ENCODE measurements around the gene QSER1. TPM values are rescaled to one million over a fixed set of nuclear protein-coding genes. Genes with fewer than 3 reads are reported as not detected.

The QSER1 gene
- total RNA-seq, 1 donor from 2014 or later = 15.1 TPM

GRCh38 chr11:32939046-32939445 is 46.4 kb downstream of the QSER1 start:
- intact Hi-C loops (cut with micrococcal nuclease) = no loop called here
- TF ChIP-seq, protein P1, sequence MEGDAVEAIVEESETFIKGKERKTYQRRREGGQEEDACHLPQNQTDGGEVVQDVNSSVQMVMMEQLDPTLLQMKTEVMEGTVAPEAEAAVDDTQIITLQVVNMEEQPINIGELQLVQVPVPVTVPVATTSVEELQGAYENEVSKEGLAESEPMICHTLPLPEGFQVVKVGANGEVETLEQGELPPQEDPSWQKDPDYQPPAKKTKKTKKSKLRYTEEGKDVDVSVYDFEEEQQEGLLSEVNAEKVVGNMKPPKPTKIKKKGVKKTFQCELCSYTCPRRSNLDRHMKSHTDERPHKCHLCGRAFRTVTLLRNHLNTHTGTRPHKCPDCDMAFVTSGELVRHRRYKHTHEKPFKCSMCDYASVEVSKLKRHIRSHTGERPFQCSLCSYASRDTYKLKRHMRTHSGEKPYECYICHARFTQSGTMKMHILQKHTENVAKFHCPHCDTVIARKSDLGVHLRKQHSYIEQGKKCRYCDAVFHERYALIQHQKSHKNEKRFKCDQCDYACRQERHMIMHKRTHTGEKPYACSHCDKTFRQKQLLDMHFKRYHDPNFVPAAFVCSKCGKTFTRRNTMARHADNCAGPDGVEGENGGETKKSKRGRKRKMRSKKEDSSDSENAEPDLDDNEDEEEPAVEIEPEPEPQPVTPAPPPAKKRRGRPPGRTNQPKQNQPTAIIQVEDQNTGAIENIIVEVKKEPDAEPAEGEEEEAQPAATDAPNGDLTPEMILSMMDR (IDR thresholded peaks at IDR 0.05) = no peak
- Mint-ChIP-seq H3K27me3 (no peaks in the 10 kb centered on the region), H3K27ac (peak overlapping the region; percentile 31), H3K4me1 (peaks cover 16% of the 10 kb centered on the region), H3K36me3 (ENCODE audit: low read depth) (peaks cover 58% of the 10 kb centered on the region), H3K4me3 (no peak overlapping the region), H3K9me3 (no peaks in the 10 kb centered on the region)
- ChIA-PET POLR2A (no interaction called here), CTCF (interaction anchor here (0.6 kb wide), 1 partner anchor 35 kb away, joined by 3 read pairs; no protein-coding TSS in a partner anchor)
- DNase-seq (no peak), ATAC-seq (ENCODE audit: low read depth) (no peak)

DNA sequence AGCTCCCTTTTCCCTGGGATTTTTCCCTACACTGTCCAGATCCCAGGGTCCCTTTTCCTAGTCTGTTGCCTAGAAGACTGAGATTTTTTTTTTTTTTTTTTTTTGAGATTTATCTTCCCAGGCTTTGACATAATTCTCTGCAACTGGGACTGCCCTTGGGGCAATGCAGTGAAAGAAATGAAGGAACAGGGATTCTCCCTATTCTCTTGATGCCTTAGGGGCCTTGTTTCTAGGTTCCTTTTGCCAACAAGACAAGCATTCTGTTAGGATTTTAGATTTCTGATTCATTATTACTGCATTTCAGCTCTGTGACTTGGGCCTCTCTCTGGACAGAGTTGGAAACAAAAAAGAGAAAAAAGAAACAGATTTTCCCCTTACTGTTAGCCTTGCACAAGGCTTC is 47.3 kb downstream of the QSER1 start:
- POLR2A ChIA-PET = no interaction called here
- ATAC-seq (ENCODE audit: low read depth) = no peak
- H3K4me3 Mint-ChIP-seq = no peak overlapping the region
- CTCF ChIA-PET = interaction anchor here (0.6 kb wide), 1 partner anchor 34 kb away, joined by 3 read pairs; no protein-coding TSS in a partner anchor
- TF ChIP-seq, protein P1 (IDR thresholded peaks at IDR 0.05) = no peak
- no peaks in the 10 kb centered on the region for H3K27me3 Mint-ChIP-seq
- H3K36me3 Mint-ChIP-seq (ENCODE audit: low read depth) = peaks cover 50% of the 10 kb centered on the region
- intact Hi-C loops (cut with micrococcal nuclease) = no loop called here
- no peaks in the 10 kb centered on the region for H3K9me3 Mint-ChIP-seq
- H3K4me1 Mint-ChIP-seq = peaks cover 16% of the 10 kb centered on the region
- DNase-seq = no peak
- H3K27ac Mint-ChIP-seq = no peak overlapping the region

GRCh38 chr11:32940865-32941264 is 48.3 kb downstream of the QSER1 start:
- ATAC-seq (ENCODE audit: low read depth) (no peak), DNase-seq (no peak)
- no peak overlapping the region for H3K4me3 Mint-ChIP-seq
- H3K27me3 Mint-ChIP-seq = no peaks in the 10 kb centered on the region
- peaks cover 16% of the 10 kb centered on the region for H3K4me1 Mint-ChIP-seq
- CTCF ChIA-PET = no interaction called here
- H3K36me3 Mint-ChIP-seq (ENCODE audit: low read depth) = peaks cover 47% of the 10 kb centered on the region
- POLR2A ChIA-PET = no interaction called here
- no peak overlapping the region for H3K27ac Mint-ChIP-seq
- H3K9me3 Mint-ChIP-seq = no peaks in the 10 kb centered on the region
- TF ChIP-seq, protein P1 (IDR thresholded peaks at IDR 0.05) = no peak
- intact Hi-C loops (cut with micrococcal nuclease) = no loop called here

DNA sequence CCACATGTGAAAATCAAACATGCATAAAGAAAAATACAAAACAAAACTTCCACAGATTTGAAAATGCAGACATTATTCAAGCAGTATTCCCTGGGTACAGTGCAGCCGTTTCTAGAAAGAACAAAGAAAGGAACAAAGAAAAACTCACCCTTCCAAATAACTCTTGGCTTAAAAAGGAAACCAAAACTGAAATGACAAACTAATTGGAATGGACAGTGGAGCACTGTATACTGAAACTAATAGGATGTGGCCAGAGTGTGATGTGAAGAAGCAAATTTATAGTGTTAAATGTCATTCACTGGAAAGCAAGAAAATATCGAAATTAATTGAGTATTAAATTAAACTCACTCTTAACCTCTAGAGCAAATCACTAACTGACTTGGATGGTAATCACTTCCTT is 55.4 kb downstream of the QSER1 start:
- peaks cover 6% of the 10 kb centered on the region for H3K9me3 Mint-ChIP-seq
- ChIA-PET CTCF (interaction anchor here (1.1 kb wide), 1 partner anchor 130 kb away, joined by 3 read pairs; no protein-coding TSS in a partner anchor), POLR2A (no interaction called here)
- no peaks in the 10 kb centered on the region for H3K4me1 Mint-ChIP-seq
- intact Hi-C loops (cut with micrococcal nuclease) = no loop called here
- H3K4me3 Mint-ChIP-seq = no peak overlapping the region
- H3K36me3 Mint-ChIP-seq (ENCODE audit: low read depth) = peaks cover 17% of the 10 kb centered on the region
- ATAC-seq (ENCODE audit: low read depth) = no peak
- no peak for DNase-seq
- H3K27ac Mint-ChIP-seq = no peak overlapping the region
- H3K27me3 Mint-ChIP-seq = no peaks in the 10 kb centered on the region
- TF ChIP-seq, protein P1 (IDR thresholded peaks at IDR 0.05) = no peak

DNA sequence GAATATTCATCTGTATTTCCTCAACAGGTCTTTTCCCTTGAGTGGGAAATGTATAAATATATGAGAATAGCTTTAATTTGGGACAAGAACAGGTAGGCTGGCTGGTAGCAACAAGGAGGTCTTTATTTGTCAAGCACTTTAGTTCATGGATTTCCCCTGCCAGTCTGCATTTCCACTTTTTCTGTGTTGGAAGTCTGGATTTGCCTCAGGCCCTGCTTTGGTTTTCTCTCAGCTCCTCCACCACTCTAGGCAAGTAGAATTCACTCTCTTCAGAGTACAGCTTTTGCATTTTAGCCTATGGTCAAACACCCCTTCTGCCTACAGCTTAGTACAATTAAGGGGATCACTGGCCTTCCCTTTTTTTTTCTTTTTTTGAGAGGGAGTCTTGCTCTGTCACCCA is 57.1 kb downstream of the QSER1 start:
- TF ChIP-seq, protein P1 (IDR thresholded peaks at IDR 0.05) = no peak
- Mint-ChIP-seq H3K9me3 (peaks cover 6% of the 10 kb centered on the region), H3K36me3 (ENCODE audit: low read depth) (peaks cover 19% of the 10 kb centered on the region), H3K27ac (no peak overlapping the region), H3K4me1 (no peaks in the 10 kb centered on the region), H3K27me3 (no peaks in the 10 kb centered on the region), H3K4me3 (no peak overlapping the region)
- DNase-seq (no peak), ATAC-seq (ENCODE audit: low read depth) (no peak)
- ChIA-PET POLR2A (interaction anchor here (0.9 kb wide), 1 partner anchor 66 kb away, joined by 3 read pairs; the partner anchor contains the start of gene DEPDC7), CTCF (no interaction called here)
- intact Hi-C loops (cut with micrococcal nuclease) = no loop called here

Data from activated B cell treated with CpG ODN at 0.5 μM for 24 hours (primary cell).